Measurements from ENCODE around the gene NACC2.
"Not testable (repeated sequence)": the region's sequence is repeated elsewhere in the genome, so short reads cannot be mapped to it uniquely, and the experiment has no call there.

The NACC2 gene

DNA sequence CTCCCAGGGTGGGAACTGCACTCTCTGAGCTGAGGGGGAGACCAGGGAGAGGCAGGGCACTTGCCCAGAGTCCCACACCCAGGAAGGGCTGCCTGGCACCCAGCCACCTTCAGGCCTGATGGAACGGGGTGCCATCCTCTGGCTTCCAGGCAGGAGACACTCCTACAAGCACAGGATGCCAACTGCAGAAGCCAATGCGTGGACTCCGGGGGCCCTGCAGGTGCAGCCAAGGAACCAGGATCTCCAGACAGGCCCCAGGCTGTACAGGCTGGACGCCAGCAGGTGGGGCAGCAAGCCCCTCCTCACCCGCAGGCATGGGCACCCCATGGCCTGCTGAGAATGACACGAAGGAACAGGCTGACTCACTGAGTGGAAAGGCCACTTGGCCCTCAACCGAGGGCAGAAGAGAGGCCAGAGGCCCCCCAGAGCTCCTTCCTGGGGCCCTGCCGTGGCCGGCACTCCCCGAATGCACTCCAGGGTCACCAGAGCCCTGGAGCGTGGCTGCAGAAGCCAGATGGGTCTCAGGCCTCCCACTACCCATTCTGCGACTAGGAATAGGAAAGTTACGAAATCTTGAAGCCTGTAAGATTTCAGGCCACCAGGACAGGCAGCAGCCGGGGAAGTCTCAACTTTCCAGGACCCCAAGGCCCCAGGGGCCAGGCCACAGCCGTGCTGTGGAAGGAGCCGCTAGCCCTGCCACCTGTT lies 15.7 kb downstream of the NACC2 start:
- DNase-seq = no peak

DNA sequence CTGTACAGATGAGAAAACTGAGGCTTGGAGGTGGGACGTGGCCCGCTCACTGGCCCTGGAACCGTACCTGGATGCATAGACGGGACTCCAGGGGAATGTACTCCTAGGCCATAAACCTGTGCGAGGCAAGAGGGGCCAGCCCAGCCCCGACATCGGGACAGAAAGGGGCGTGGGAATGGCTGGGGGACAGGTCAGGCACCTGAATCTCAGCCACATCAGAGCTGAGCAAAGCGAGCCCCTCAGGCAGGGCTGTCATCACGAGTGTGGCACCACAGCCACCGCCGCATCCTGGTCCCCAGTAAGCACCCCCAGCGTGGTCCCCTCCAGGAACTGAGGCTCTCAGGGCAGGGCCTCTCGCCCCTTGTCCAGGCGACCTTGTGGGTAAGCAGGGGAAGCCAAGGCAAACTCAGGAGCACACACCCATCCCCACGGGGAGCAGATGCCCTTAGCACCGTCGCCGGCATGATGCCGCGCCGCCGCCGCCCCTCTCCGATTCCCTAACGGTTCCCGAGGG lies 16.5 kb downstream of the NACC2 start:
- no peak for DNase-seq

DNA sequence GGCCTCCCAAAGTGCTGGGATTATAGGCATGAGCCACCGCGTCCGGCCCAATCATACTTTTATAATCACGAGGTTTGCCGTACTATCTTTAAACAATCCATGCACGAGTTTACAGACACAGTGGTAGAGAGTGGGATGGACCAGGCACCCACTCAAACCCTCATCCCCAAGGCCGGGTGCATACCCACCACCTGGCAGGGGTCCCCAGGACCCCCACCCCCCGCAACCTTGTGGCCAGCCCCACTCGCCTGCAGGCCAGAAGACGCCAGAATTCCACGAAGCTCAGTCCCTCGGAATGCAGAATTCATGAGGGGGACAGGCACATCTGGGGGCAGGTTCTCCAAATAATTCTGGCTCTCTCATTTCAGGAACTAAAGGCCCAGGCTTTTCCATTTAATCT lies 17.1 kb downstream of the NACC2 start:
- DNase-seq = no peak

DNA sequence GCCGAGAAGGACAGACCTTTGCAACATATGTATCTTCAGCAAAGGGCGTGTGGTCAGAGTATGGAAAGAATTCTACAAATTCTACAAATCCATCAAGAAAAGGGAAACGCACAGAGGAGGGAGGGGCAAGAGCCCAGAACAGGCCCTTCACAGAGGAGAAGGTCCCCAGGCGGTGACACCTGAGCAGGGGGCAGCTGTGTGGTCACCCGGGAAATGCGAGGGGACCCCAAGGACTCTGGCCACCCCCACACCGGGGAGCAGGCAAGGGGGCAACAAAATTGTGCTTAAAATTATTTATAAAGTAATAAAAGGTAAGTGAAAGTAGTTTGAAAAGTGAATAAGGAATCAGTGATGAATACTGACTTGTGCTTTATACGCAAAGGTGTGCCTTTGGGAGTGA lies 17.6 kb downstream of the NACC2 start:
- DNase-seq = no peak

DNA sequence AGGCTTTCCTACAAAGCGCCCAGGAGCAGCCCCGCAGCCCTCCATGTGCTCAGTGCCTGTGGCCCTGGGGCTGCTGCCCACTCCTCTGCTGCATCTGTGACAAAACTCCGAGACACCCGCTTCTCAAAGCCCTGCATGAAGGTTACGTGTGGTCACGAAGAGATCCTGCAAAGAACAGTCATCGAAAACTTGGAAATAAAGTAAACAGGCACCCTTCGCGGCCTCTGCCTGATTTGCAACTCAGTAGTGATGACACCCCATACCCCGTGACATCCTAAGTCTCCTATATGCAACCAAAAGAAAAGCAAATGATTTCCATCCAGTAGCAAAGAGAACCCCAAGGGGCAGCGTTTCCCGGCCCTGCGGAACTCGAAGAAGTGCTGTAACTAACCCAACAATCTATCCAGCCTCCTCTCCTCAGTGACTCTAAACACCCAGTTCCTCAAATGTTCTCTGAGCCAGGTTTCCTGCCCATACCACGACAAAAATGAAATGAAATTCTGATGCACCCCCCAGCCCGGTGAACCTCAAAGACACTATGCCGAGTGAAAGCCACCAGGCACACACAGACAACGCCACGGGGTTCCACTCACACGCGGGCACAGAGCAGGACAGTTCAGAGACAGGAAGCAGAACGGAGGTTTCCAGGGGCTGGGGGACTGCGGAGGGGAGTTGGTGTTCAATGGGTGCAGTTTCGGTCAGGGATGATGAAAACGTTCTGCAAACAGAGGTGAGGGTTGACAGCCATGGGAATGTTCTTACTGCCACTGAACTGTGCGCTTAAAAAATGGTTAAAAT lies 19.0 kb downstream of the NACC2 start:
- DNase-seq = no peak

DNA sequence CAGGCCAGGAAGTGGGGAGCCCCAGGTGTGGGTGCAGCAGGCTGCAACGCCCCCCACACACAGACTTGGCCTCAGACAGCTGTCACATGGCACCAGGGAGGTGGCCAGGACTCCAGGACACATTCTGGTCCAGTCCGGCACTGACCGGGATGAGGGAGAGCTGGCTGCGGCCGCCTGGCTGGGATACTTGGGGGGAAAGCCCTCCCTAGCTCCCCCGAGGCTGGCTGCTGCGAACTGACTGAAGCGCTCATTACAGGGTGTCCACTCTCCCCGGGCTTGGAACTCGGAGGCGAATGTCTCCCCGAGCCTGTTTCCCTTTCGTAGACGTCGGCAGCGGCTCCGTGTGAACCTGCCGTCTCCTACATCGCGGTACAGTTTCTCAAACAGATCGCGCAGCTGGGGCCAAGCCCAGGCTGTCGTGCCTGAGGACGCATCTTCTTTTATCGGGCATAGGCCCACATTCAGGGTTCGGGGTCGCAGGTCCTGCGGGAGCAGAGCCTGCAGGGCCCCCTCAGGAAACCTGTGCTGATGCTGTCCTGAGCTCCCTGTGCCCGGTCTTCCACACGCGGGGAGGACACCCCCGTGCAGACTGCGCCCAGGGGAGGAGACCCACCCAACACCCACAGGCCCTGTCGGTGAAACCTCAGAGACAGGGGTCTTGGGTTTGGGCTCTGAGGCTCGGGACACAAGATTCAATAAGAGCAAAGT lies 19.8 kb downstream of the NACC2 start:
- DNase-seq = no peak

DNA sequence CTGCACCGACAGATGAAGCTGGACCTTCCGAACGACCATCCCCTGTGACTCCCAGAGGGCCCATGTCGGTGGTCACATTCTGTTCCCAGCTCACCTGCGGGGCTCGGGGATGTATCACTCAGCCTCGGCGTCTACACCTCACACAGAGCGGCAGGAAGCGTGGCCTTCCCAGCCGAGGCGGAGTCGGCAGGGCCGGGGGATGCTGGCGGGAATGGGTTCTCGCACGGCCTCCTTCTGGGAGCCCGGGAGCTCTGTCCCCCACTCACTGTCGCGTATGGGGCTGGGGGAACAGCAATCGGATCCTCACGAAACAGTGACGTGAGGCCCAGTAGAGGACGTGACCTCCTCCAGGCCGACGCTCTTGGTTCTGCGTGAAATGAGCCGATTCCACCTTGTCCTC lies 20.4 kb downstream of the NACC2 start:
- no peak for DNase-seq

DNA sequence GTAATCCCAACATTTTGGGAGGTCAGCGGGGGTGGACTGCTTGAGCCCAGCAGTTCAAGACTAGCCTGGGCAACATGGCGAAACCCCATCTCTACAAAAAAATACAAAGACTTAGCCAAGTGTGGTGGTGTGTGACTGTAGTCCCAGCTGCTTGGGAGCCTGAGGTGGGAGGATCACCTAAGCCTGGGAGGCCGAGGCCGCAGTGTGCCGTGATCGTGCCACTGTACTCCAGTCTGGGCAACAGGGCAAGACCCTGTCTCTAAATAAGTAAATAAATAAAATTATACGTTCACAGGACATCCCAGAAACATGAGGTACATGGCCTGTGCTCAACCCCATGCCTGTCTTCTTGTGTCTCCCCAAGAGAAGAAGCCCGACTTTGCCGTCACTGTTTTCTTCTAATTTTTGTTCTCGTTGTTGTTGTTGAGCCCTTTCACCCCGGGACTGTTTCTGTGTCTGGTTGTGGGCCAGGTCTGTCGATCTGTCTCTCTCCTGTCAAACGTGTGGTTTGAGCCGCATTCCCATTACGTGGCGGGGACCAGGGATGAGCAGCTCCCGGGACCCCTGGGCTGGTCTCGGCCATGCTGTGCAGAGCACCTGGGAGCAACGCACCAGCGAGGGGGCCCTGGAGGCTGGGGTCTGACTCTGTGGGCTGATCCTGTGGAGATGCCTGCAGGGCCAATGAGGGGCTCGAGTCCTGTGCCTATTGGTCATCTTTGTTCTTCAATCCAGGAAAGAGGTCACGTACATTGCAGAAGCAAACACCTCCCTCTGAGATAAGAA lies 32.2 kb downstream of the NACC2 start:
- DNase-seq = no peak

DNA sequence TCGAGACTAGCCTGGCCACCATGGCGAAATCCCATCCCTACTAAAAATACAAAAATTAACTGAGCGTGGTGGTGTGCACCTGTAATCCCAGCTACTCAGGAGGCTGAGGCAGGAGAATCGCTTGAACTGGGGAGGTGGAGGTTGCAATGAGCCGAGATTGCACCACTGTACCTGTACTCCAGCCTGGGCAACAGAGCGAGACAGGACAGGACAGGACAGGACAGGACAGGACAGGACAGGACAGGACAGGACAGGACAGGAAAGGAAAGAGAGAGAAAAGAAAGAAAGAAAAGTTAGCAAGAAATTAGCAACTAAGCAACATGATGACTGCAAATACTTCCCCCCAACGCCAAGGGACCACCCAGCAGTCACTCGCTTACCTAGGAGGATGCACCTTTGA lies 33.2 kb downstream of the NACC2 start:
- not testable (repeated sequence) for DNase-seq

DNA sequence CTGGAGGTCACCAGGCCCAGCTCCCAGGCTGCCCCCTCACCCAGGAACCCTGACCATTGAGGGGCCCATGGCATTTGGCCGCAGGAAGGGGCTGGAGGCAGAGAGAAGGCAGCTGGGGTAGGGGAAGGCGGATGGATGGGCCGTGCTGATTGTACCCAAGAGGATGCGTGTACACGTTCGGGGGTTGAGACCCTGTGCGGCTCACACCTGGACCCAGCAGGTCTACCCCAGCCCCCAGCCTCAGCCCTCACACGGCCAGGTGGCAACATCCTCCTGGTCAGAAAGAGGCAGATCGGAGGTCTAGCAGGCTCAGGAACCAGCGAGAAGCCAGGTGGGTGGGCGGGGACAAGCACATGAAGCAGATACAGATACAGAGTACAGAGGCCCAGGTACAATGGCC lies 33.7 kb downstream of the NACC2 start:
- DNase-seq = no peak

DNA sequence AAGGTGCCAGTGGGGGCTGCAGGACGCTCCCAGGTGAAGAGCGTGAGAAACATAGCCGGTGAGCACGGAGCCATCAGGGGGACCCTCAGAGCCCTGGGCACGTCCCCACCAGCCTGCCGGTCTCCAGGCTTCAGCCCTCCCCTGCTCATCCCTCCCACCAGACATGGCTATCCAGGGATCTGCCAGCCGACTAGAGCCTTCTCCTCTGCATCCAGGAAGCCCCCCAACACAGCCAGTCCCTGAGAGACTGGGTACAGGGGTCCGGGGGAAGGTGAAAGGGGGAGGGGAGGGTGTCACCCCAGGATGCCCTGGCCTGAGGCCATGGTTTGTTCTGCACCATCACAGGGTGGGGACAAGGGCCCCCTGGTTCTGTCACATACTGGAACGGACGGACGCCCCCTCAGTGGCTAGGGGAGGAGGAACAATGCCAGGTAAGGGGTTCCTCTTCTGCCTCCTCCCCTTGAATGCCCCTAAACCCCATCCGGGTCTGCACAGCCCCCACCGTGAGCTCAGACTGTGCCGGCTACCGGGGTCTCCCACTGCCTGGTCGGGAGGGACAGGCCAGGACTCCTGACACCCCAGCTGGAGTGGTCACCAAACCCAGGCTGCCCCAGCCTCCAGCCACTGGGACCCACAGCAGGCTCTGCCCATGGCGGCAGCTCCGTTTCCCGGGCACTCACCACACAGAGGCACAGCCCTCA lies 34.3 kb downstream of the NACC2 start:
- DNase-seq = no peak

DNA sequence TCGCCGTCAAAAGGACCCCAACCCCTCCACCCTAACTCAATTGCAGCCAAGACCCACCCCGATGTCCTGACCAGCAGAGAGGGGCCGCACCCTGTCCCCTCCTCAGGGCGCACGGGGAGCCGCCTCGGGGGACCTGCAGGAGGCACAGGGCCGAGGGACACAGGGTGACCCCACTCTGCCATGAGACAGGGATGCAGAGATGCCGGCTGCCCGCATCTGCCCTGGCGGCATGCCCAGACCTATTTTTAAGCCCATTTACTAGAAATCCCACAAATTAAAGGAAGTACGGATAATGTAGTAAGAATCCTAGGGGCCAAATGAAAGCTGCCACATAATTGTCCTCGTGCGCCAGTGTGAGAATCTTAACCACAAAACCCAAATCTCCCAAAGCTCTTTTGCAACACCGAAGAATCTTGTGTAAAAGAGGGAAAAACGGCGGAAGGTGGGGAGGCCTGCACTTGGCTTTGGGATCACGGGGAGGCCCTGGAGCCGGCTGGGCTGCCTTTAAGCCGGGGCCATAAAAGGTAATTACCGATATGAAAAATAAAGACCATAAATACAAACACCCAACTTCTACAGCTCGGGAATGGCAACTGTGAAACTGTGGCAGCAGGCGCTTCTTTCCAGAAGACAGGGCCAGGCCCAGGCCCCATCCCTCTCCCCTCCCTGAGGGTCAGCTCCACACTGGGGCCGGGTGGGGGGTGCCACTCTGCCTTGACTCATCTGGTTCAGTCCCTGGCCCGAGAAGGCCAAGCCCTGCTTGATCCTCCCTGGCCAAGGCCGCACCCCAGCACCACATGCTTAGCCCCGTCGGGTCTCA lies 35.0 kb downstream of the NACC2 start:
- no peak for DNase-seq

DNA sequence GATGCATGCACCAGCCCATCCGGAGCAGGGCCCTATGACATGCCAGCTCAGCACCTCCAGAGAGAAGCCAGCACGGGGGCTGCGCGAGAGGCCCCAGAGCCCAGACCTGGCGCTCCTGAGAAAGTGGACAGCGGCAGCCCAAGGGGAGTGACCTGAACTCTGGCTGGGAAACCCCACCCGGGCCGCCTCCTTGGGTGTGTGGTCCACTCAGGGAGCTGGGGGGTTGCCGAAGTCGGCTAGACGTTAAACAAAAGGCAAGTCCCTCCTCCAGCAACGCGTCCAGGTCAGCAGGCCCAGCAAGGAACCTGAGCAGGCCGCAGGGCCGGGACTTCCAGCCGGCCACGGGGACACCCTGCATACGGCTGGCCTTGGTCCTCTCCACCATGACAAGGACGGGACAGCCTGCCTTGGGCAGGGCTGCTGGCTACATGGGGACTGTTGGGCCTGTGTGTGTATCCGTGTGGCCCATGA lies 35.7 kb downstream of the NACC2 start:
- no peak for DNase-seq

DNA sequence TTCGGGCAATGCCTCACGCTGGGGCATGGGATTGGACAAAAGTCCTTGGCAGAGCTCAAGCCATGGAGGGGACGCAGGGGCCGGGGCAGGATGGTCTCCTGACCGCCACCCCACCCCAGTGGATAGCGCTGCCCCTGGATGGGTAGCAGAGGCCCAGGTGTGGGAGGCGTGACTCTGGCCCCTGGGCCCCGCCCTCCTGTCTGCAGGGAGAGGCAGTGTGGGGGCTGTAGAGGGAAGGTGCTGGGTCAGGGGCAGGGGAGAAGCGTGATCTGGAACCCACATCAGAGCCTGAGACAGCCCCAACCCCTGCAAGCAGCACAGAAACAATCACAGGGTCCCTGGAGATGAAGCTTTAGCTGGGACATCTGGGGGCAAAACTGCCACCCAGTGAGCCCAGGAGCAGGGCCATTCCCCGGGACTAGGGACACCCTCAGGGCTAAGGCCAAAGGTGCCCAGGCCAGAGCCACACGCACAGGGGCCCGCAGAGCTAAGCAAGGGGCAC lies 36.2 kb downstream of the NACC2 start:
- no peak for DNase-seq

DNA sequence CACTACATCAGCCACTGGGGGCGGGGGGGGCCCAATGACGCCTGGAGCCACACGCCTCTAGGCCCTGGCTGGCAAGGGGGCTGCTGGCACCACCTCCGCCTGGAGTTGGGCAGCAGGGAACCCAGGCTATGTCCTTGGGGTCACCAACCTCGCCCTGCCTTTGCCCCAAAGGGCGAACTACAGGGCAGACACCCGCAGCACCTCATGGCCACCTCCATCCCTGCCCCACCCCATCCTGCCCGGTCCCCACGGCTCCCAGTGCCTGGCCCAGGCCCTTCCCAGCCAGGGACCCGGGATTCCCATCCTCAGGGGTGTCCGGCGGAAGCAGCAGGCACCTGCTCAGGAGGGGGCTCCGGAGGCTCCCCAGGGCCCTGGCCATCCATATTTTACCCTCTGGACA lies 37.0 kb downstream of the NACC2 start:
- DNase-seq = no peak

DNA sequence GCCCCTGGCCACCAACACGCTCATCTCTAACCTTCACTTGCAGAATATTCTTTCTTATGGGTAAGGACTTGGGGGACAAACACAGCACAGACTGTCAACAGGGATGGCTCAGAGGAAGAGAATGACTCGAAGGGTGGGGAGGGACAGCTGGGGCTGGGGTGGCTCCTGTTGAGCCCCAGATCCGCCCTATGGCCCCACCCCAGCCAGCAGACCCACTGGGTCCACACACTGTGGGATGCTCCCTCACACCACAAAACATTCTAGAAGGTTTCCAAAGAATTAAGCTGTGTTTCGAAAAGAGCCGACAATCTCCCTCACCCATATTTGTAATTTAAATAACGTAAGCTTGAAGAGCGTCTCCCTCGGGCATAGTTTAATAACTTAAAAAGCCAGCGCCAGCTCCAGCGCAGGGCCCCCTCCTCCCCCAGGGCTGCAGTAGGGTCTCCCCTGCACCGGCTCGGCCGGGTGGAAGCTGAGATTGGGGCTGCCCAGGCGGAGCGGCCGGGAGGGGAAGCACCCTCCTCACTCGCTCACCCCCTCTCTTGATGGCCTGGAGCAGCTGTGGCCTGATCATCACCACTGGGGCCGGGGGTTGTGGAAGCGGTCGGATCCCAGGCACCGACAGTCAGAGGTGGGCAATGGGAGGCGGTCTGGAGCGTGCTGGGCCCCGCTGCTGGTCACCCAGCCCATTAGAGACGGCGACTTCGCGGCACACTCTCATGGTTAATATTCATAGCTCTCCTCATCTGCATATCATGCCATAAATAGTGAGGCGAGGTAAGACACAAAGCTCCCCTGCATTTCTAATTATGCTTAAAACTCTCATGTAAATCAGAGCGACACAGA lies 37.6 kb downstream of the NACC2 start:
- no peak for DNase-seq

DNA sequence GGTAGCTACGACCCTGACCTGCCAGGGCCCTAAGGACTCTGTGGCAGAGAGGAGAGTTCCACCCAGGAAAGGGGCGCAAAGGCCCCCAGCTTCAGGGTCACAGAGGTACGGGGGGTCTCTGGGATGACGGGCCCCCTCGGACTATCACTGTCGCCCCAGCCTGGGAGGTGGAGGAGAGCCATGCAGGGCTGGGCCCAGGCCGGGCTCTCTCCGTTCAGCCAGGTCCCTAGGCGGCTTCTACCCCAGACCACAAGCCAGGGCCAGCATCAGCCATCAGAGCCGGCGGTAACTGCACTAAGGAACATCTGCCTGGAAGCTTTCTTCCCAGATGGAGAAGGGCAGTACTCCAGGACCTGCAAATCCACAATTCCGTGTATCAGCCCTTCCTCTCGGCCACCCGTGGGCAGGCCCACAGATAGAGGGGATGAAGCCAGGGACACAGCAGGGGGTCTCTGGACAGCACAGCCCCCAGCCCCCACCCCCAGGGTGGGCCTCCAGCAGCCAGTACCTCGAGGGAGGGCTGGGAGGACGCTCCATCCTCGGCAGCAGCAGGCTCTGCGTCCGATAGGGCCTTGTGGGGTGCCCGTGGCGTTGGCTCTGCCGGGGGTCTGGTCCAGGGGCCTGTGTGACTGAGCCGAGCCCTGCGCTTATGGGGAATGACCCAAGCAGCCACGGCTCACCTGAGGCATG lies 38.4 kb downstream of the NACC2 start:
- DNase-seq = no peak

DNA sequence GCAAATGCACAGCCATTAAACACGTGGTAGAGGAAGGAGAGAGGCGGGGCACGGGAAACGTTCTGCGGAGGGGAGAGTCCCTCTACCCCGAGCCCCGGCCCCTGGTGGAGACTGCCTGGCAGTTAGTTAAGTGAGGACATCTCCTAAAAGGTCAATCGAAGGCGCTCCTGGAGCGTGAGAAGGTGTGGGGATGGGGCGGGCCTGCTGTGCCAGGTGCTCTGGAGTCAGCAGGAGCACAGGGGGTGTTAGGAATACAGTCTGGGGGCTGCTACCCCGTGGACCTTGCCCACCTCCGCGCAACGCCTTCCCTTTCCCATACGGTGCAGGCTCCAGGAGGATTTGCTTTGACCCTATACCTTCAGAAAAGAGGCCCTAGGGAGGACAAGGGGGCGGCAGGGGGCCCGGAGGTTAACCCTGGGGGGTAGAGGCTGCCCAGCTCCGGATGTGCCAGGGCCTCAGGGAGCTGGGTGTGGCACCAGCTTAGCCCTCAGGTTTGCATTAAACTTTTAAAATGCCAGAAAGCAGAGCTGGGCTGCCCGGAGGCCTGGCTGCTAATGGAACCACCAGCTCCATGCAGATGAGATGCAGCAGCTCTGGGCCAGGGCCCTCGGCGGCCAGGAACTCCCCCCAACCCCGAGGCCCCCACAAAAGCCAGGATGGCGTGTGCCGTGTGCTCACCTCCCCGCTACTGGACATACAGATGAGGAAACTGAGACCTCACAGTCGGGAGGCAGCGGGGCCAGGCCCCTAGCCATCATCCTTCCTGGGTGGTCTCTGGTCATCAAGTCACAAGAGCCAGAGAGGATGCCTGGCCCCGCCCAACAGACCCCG lies 39.2 kb downstream of the NACC2 start:
- no peak for DNase-seq

All from NCI-H1694 (cell line).